GM04503 (cell line): ENCODE data around the gene HOXD9.

Source experiments
- DNase-seq: peaks from one replicate; pipeline ENCODE4 v3.0.0-alpha.2; 2012; ENCODE audit warnings: low read depth

The HOXD9 gene

DNA sequence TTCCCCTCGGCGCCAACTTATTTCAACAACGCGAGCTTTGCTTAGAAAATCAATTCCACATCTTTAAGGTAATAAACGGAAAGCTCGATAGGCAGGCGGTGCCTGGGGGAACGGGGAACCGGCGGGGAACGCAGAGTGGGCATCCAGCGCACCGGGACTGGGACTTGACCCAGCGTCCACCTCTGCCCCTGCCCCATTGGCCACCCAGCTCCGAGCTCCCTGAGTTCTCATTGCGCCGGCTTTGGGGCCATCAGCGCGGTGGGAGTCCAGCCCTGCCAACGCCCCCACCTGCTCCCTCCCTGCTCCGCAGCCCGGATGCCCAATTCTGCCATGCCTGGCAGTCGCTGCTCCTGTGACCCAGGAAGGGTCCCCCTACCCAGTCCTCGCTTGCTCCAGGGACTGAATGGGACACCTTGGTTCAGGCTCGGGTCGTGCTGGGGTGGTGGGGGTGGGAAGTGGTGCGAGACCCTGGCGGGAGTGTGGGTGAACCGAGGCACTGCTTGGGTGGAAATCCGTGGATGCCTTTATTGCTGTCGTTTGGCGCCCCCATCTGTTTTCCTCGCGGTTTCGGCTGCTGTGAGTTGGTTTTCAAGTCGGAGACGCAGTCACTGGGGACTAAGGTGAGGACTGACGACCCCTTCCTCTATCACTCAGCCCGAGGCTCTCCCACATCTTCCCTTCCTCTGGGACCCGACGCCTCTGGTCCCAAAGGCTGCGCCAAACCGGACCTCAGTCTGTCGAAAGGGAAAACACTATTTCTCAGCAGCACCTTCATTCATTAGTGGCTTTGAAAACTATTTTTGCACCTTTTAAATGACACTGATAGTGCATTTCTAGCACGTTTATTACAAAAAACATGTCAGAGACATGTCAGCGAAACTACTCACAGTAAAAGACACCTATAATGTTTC is 36.4 kb upstream of the HOXD9 start:
- no peak for DNase-seq

DNA sequence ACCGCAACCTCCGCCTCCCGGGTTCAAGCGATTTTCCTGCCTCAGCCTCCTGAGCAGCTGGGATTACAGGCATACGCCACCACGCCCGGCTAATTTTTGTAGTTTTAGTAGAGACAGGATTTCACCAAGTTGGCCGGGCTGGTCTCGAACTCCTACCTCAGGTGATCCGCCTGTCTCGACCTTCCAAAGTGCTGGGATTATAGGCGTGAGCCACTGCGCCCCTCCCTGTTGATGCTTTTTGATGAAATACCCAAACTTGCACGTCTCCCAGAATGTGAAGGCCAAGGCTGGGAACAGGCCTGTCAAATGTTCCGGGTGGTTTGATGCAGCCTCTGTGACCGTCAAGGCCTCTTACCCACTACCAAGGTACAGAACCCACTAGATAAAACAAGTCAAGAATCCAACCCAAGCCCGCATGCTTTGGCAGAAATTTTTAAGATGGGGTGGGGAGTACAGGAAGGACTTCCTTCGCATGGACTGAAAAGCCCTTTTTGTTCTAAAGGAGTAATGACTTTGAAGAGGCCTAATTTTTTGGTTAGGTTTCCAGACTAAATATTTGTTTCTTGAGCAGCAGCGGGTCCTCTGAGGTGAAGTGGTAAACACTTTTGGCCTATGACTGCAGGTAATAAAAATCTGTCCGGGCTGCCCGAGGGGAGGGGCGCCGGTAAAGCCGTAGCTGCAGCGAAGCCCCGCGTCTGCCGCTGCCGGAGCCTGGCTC is 35.0 kb upstream of the HOXD9 start:
- no peak for DNase-seq

DNA sequence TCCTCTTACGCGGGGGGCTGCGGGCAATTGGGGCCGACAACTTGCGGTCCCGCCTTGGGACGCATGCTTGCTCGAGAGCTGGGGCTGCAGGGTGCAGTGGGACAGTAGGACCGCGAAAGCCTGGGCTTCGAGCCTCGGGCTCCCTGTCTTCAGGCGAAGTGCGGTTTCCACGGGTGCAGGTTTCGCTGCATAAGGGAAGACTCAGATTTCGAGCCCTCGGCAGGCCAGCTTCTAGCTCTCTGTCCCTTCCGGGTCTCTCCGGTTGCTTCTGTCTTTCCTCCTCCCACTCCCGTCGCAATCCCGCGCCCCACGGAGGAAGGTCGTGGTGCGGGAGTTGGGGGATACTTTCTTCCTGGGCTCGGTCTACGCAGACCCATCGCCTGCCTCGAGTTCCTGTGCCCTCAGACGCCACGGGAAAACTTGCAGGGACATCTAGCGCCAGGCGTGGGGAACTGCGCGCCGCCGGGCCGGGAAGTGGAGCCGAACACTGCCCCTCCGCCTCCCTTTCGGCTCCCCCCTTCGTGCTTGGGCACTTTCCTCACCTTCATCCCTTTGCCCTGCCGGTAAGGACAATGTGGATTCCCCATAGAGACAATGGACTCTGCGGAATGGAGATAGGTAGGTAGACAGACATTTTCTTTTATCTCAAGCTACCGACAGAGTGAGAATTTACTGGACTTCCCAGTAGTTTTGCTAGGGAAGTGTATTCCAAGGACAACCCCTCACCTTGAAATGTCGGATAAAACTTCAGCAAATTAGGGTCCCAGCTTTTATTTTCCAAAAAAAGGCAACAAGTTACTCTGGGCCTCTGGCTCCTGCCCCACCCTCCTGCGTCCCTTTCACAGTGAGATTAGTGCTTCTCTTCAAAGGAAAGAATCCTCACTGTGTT is 34.2 kb upstream of the HOXD9 start:
- no peak for DNase-seq

DNA sequence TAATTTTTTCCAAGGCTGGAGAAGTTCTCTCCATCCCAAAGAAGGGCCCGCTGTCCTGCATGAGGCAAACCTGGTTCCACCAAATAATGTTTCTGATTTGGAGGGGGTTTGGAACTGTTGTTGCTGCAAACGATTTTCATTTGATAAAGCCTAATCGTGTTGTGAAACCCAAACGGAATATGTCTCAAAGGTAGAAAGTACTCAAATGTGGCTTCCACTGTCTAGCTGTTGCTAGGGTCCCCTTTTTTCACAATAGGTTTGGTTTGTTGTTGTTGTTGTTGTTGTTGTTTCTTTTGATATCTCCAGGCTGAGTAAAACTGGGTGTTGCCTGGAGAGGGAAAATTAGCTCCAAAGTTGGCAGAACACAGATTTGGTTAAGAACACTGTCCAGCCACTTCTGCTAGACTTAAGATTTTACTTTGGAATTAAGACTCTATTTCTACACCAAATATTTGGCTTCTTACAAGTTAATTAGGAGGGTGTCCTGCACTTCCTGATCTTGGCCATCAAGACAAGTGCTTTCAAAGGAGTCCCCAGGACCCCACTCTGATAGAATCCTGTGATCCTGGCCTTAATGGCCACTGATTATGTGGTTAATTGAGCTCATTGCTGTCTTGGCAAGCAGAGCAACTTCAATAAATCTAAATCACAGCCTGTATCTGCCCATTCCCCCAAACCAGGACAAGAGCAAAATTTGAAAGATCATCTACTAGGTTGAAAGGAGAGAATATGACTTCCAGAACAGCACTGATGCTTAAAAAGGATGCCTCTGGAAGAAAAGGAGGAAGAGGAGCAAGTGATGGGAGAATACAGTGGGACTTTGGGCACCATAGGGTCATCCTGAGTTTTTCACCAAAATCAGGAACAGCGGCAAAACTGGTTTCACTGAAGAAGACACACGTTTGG is 33.3 kb upstream of the HOXD9 start:
- no peak for DNase-seq

DNA sequence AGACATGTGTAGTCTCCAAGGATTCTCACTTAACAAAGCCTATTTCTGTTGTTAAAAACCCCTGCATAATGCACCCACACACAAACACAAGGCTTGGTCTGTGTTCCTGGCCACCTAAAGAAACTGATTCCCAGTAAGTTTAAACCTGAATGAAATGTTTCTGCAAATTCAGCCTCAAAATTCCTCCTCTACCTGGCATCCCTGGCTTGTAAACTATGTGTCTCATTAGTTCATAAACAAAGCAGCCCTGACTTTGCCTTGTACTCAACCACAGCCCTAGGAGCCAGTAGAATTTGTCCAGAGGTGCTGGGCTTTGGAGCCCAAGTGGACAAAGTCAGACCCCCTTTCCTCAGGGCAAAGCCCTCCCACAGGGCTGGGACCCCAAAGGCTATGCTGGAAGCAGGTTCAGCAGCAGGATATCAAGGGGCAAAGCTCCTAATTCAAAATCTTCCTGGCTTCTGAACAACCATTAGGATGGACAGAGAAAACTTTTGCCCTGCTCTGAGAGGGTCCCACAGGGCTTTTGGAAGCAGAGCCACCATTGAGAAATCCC is 32.6 kb upstream of the HOXD9 start:
- no peak for DNase-seq

DNA sequence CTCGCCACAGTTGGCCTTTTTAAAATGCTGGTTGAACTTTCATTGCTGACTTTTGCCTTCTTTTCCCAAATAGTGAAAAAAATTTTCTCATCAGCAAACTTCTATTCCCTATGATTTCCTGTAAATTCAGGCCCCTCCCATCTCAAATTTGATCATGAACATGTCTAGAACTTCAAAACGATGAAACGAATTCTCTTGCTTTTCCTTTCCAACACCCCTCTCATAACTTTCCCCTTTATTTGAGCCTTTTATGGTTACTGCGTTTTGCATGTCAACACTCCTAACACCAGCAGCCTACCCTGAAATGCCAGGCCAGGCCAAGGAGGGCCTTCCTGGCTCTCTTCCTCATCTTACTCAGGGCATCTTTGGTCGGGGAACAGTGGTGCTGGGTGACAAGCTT is 31.7 kb upstream of the HOXD9 start:
- DNase-seq: no peak

DNA sequence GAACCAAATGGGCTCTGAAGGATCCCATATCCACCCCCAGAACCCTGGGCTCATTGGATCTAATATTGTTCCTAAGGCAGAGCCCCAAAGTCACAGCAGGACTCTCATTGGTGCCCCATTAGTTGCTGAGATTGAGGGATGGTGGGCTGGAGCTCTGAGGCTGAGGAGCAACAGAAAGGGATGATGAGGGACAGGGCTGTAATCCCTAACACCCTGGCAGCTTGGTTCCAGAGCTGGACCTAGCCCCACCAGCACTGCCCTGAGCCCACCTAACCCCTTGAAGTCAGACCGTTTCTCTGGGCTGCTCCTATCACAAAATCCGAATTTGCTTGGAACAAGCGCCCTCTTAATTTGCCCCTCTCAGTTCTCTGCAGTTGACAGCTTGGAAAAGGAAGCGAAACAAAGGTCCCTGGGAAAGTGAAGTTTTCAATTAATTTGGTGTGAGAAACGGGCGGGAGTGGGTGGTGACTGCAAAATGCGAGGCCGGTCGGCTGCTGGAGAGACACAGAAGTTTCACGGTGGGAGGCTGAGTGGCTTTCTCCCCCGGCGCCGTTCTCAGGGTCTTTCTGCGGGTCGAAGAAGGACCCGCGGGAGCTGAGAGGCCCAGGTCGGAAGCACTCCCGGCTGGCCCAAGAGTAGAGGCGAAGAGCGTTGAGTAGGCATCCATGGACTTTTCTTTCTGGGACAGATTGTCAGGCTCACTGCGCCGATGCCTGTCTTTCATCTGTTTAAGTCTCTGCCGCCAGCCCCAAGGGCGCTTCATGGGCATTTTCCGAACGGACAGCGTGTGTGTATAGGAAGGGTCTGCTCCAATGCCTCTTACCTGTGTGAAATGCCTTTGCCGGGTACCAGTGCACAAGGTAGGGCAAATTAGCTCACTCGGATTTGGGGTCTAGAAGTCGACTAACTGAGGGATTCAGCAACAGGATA is 30.9 kb upstream of the HOXD9 start:
- no peak for DNase-seq

DNA sequence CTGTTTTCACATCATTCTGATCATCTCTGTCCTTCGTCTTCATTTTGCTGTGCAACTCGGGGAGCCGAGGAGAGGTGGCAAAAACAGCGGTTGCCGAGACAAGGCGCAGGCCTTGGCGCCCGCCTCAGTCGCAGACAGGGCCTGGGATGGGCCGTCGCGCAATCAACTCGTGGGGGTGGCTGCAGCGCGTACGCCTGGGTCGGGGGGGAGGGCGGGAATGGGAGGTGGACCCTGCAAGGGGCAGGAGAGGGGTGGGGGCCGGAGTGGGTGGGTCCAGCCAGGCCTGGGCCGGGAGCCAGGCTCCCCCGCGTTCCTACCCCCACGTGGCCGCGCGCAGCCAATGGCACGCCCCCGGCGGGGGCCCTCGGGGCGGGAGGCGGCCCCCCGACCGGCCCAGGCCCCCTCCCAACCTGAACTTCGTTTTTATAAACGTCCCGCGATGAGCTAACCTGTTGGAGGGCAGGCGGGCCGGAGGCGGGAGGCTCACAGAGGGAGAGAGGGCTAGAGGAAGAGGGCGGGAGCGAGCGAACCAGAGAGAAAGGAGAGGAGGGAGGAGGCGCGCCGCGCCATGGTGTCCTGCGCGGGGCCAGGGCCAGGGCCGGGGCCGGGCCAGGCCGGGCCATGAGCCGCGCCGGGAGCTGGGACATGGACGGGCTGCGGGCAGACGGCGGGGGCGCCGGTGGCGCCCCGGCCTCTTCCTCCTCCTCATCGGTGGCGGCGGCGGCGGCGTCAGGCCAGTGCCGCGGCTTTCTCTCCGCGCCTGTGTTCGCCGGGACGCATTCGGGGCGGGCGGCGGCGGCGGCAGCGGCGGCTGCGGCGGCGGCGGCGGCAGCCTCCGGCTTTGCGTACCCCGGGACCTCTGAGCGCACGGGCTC is 30.0 kb upstream of the HOXD9 start, which contains the start of gene HOXD13:
TSS of gene HOXD13 (plus strand) at position 452 of the 875 bp plus-strand sequence. CDS start at position 622, 170 bp downstream.
- DNase-seq: no peak

DNA sequence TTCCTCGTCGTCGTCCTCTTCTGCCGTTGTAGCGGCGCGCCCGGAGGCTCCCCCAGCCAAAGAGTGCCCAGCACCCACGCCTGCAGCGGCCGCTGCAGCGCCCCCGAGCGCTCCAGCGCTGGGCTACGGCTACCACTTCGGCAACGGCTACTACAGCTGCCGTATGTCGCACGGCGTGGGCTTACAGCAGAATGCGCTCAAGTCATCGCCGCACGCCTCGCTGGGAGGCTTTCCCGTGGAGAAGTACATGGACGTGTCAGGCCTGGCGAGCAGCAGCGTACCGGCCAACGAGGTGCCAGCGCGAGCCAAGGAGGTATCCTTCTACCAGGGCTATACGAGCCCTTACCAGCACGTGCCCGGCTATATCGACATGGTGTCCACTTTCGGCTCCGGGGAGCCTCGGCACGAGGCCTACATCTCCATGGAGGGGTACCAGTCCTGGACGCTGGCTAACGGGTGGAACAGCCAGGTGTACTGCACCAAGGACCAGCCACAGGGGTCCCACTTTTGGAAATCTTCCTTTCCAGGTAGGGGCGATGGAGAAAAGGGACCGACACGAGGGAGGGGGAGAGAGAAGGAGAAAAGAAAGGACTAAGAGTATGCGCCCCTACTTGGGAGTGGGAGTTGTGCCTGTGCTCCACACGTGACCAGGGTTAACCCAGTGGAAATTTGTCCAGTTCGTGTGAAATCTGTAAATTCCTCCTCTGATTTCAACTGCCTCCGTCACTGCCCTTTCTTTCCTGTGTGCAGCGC is 29.2 kb upstream of the HOXD9 start:
- no peak for DNase-seq

DNA sequence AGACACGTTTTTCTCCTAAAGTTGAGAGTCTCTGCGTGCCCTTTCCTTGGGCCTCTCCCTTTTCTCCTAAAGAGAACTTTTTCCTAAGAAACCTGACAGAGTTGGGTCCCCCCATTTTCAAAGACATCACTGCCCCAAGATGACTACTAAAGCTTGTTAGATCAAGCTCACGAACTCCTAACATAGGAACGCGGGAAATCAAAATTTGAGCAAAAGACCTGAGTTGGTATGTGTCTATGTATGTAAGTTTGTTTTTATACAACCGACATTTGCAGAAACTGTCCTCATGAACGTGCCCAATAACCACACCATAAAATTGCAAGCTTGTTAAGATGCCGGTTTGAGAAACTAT is 28.6 kb upstream of the HOXD9 start:
- DNase-seq: no peak

DNA sequence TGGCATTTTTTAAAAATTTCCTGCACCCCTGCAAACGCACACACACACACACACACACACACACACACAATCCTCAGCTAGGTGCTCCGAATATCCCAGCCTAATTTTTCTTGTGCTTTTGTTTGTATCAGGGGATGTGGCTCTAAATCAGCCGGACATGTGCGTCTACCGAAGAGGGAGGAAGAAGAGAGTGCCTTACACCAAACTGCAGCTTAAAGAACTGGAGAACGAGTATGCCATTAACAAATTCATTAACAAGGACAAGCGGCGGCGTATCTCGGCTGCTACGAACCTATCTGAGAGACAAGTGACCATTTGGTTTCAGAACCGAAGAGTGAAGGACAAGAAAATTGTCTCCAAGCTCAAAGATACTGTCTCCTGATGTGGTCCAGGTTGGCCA is 28.2 kb upstream of the HOXD9 start:
- no peak for DNase-seq

DNA sequence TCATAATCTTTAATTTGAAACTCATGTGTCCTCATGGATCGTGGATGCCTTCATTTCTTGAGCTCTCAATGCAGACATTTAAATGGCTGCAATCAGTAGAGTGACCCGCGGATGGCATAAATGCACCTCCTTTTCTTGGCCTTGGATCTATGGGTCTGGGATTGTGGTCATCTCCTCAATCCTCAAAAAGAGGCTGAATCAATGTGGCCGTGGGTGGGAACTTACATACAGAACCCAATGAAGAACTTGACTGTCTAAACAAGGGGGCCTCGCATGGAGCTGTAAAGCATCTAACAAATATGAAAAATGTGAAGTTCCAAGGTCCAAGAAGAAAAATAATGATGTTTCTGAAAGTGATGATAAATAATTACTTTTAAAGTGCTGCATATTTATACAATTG is 27.1 kb upstream of the HOXD9 start:
- no peak for DNase-seq

DNA sequence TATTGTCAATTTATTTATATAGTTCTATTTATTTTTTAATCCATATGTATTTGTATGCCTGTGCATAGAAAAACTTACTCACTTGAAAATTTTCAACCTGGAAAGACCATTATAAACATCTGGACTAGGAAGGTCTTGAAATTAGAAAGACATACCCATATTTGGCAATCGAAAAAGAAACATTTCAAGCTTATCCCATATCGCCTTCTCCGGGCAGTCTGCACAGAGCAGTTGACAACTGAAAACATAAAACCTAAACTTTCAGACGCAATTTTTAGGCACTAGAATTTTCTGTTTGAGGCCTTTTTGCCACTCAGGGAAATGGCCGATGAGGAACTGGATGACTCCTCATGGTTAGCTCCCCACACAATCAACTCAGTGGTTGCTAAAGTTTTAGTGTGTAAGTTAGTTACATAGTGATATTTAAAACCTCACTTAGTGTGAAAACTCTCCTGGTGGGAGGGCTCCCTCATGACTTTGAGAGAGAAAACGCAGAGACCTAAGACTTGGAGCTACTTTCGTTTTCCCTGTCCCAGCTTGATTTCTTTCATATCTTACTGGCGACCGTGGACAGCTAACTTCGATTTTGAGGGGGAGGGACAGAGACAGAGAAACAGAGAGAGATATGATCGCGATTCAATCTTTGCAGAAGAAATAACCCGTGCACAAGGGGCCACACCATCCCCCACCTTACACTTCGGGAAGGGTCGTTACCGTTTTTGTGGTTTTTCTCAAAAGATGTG is 26.1 kb upstream of the HOXD9 start:
- no peak for DNase-seq

DNA sequence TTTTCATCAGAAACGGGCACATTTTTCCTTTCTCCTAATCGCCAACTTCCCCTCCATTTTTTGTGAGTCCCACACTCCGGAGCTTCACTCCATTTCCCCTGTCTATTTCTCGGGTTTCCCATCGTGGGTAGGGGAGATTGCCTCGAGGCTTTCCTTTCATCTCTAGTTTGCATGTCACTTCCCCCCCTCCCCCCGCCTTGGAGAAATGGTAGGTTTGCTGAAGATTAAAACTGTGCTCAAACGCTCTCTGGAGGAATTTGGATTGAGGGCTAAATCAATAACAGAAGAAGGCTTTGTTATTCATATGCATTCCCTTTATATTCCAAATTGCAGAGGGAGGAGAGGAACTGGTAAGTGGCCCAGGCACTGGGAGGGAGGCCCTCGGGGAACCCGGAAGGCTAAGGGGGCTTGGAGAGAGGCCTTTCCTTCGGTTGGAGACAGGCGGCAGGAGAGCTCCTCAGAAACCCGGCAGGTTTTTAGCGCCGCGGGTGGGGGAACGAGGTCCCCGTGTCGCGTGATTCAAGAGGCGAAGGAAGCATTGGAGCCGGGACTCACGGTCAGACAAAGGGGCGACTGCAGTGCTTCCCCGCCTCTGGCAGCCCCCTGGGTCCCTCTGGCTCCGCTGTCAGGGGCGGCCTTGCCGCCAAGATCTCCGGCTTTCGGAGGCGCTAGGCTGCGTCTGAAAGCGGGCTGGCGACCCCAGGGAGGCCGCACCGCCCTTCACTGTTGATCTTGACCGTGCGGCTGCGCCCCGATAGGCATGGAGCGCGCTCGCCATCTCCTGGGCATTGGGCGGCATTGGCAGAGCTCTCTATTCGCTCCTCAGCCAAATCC is 25.3 kb upstream of the HOXD9 start:
- DNase-seq: no peak

DNA sequence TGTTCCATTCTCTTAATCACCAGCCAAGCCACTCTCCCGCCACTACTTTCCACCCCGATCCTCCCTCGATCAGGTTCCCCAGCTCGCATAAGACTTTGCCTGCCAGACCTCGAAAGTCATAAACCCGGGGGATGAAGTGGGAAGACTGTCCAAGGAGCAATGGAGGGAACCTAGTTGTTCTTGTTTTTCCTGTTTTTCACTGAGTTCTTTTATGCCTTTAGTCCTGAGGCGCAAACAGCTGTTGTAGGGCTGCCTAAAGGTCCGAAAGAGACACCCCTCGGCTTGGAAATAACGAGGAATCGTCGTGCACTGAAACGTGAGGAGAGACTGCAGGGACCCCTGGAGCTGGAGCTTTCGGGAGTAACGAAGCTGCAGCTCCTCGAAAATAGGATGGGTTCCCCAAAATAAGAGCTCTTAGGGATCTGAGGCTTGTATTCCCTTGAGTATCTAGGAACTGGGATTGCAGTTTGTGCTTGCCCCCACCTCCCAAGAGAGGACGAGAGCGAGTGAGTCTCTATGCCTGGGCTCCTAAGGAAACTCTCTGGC is 24.6 kb upstream of the HOXD9 start:
- DNase-seq: no peak
